ENCODE results near the gene MST1R. TPM values are rescaled to one million over a fixed set of nuclear protein-coding genes. Genes with fewer than 3 reads are reported as not detected.
A peak's percentile ranks its signal among the peaks of the same experiment; 100 is the strongest.

MST1R gene
- total and polyA plus RNA-seq, 2 of the 4 experiments (the other 2 are of a cell fraction) = under 0.01 to 0.14 TPM

DNA sequence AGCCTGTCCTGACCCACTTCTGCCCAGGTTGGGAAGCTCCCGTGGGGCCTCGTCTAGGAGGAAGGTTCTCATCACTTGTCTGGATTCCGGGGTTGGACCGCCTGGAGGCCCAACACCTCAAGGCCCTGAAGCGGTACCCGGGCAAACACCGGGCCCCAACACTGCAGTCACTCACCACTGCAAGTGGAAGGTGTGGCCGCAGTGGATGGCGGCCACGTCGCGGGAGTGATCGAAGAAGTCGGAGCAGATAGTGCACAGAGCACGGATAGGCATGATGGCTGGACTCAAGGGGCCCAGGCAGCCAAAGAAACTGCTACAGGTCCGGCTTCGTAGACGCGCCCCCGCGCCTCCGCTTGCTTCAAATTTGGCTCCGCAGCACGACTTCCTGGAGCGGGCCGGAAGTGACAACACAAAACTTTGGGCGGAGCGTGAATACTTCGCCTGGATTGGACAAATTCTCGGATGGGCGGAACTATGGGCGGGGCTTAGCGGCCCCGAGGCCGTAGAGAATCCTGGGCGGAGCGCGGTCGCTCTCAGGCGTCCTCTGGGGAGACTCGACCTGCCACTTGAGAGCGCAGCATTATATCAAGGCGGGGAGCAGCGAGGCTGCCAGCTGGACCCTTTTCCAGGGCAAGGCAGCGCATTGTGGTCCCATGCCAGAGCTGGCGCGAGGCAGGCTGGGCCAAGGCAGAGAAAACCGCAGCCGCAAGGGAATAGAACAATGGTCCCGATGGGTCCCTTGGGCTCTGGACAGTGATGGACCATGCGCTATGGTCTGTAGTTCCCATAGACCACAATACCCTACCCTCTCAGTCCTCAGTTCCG, 47.3 kb downstream of the MST1R start, which contains the start of gene TRAIP:
TRAIP (minus strand) TSS at position 384 of the 825 bp plus-strand sequence; CDS start at position 273, 111 bp downstream.
- ChIA-PET POLR2A (ENCODE audit: unreplicated experiment) (no interaction called here), CTCF (interaction anchor here (0.6 kb wide), 1 partner anchor 13 kb away, joined by 3 read pairs; no protein-coding TSS in a partner anchor)
- peak within 1 kb of the TSS; percentile 63 for H3K23ac ChIP-seq (ENCODE audit: low read depth, low read length)
- H2BK120ac ChIP-seq (ENCODE audit: low read depth, low read length) = peak within 1 kb of the TSS; percentile 32; the same call in 1 of the 2 replicates
- H3K79me1 ChIP-seq (ENCODE audit: low read depth in 1 of 2, low read length in 2 of 2) = peaks cover 14 to 17% of the 10 kb centered on the region in 2 experiments
- peaks cover 5% of the 10 kb centered on the region for H3K27me3 ChIP-seq (ENCODE audit: control insufficient read depth, insufficient read depth, low read length)
- peak within 1 kb of the TSS; percentile 91 for H3K4ac ChIP-seq (ENCODE audit: low read depth, low read length)
- H2BK15ac ChIP-seq (ENCODE audit: low read depth, low read length) = no peak within 1 kb of the TSS
- H2AFZ ChIP-seq (replicated peaks; ENCODE audit: low read length, poor library complexity) = peak within 1 kb of the TSS; percentile 100
- H4K5ac ChIP-seq (ENCODE audit: low read depth, low read length) = peak within 1 kb of the TSS; percentile 85
- peaks cover 8% of the 10 kb centered on the region for H3K9me1 ChIP-seq (ENCODE audit: insufficient read depth, low read length)
- dilution Hi-C loops (cut with HindIII; ENCODE audit: low sequenced_read_pairs, unreplicated experiment) = no loop called here
- H3K56ac ChIP-seq (ENCODE audit: extremely low read depth, insufficient read depth, low read length) = no peak within 1 kb of the TSS
- ATAC-seq (ENCODE audit: low read depth) (peak; percentile 100), DNase-seq (peak; percentile 88)
- H2AK5ac ChIP-seq (ENCODE audit: low read depth, low read length) = peak within 1 kb of the TSS; percentile 20
- TF ChIP-seq BHLHE40 (IDR thresholded peaks at IDR 0.05; ENCODE audit: low read depth, low read length) (no peak), MXI1 (IDR thresholded peaks at IDR 0.05; ENCODE audit: borderline replicate concordance, low read depth, low read length) (peak; percentile 88)
- H3K27ac ChIP-seq (ENCODE audit: insufficient read depth, low read length) = peak within 1 kb of the TSS; percentile 51
- peak within 1 kb of the TSS; percentile 30; the same call in 1 of the 2 replicates for H3K18ac ChIP-seq (ENCODE audit: low read depth, low read length)
- H3K4me2 ChIP-seq (ENCODE audit: low read depth, low read length) = peak within 1 kb of the TSS; percentile 83
- peak within 1 kb of the TSS; percentile 95 for H3K14ac ChIP-seq (replicated peaks; ENCODE audit: low read depth, low read length)
- H2BK5ac ChIP-seq (ENCODE audit: low read depth, low read length, poor library complexity, severe bottlenecking) = peak within 1 kb of the TSS; percentile 34
- intact Hi-C loops (cut with micrococcal nuclease) = no loop called here
- H2AK9ac ChIP-seq (replicated peaks; ENCODE audit: low read depth, low read length, poor library complexity) = peak within 1 kb of the TSS; percentile 93
- WGBS, 2 experiments (ENCODE audit: extremely low coverage in 2 of 2, insufficient read length in 1 of 2) = 1% methylated on average over 28 of the region's 52 CpGs; no CpG with 5 or more reads in 1 of the 2 experiments
- H3K9ac ChIP-seq (ENCODE audit: low read depth, low read length) = peak within 1 kb of the TSS; percentile 66
- no TSS peak for BruUV-seq (replicated peaks)
- peak within 1 kb of the TSS; percentile 81 for H3K4me3 ChIP-seq (ENCODE audit: insufficient read depth, low read depth, low read length)
- peaks cover 2% of the 10 kb centered on the region; the same call in 1 of the 2 replicates for H3K4me1 ChIP-seq (ENCODE audit: control insufficient read depth, insufficient read depth, low read length)
- H2BK20ac ChIP-seq (ENCODE audit: low read depth, low read length) = no peak within 1 kb of the TSS
- no peaks in the 10 kb centered on the region for H3K36me3 ChIP-seq (ENCODE audit: control insufficient read depth, insufficient read depth, low read length)
- peak within 1 kb of the TSS; percentile 90 to 99 for H4K8ac ChIP-seq (ENCODE audit: low read depth in 2 of 2, low read length in 2 of 2)
- no peaks in the 10 kb centered on the region for H4K20me1 ChIP-seq (ENCODE audit: insufficient read depth, low read length)
- H4K91ac ChIP-seq (ENCODE audit: insufficient read depth, low read depth, low read length) = peak within 1 kb of the TSS; percentile 74
- H3K9me3 ChIP-seq (ENCODE audit: control insufficient read depth, insufficient read depth, low read length) = no peaks in the 10 kb centered on the region
- in situ Hi-C loops (cut with MboI; ENCODE audit: low sequenced_read_pairs) = no loop called here
